ENCODE data around the gene GPR150.

GPR150 gene

DNA sequence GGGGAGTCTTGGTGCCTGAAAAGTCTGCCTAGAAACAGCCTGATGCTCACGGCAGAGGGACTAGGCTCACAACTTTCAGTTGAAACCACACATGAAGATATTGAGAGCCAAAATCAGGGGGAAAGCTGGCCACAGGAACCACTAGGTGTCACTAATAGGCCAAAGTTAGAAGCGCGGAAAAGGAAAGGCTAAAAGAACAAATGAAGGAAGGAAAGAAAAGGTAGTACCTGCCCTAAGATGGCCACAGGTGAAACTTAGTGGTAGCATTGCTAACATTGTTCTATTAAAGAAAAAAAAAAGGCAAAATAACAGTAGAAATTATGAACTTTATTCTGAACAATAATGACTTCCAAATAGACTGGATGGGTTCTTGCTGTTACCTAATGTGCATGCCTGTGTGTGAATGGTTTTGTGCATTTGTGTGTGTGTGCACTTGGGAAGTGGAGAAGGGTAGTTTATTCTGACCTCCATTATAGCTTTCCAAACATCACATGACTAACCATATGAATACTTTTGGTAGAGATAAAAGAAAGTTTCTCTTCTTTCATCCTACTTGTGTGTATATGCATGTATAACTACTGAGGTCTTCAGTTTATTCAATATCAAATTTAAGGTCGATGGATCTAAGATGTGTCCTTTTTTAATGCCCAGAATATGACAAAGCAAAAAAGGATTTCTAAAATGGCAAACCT, 24.6 kb downstream of the GPR150 start (continued):
- TF ChIP-seq HOXD13 (CRISPR knock-in tag; IDR thresholded peaks at IDR 0.05; ENCODE audit: borderline replicate concordance) (no peak), BCL11A (tag by site-specific recombination; IDR thresholded peaks at IDR 0.05; ENCODE audit: low read depth) (no peak), PRDM10 (tag by site-specific recombination; IDR thresholded peaks at IDR 0.05) (no peak), ZNF2 (tag by site-specific recombination; IDR thresholded peaks at IDR 0.05) (0 out of 2 replicates have a peak, but pooled peaks have one; percentile 72), ZNF366 (tag by site-specific recombination; conservative IDR thresholded peaks at IDR 0.05) (peak; percentile 90), ZNF37A (tag by site-specific recombination; IDR thresholded peaks at IDR 0.05) (no peak), PRDM4 (tag by site-specific recombination; IDR thresholded peaks at IDR 0.05) (no peak), ZNF501 (tag by site-specific recombination; IDR thresholded peaks at IDR 0.05) (no peak), KLF7 (tag by site-specific recombination; IDR thresholded peaks at IDR 0.05; ENCODE audit: borderline replicate concordance) (no peak), EGR2 (tag by site-specific recombination; IDR thresholded peaks at IDR 0.05; ENCODE audit: low read depth) (no peak), ZNF223 (tag by site-specific recombination; IDR thresholded peaks at IDR 0.05) (no peak), ELK4 (IDR thresholded peaks at IDR 0.05; ENCODE audit: borderline replicate concordance, low read depth, low read length) (no peak), ZSCAN16 (tag by site-specific recombination; IDR thresholded peaks at IDR 0.05) (no peak), GLIS1 (tag by site-specific recombination; IDR thresholded peaks at IDR 0.05) (no peak), ZNF629 (tag by site-specific recombination; IDR thresholded peaks at IDR 0.05) (no peak), ZNF426 (tag by site-specific recombination; IDR thresholded peaks at IDR 0.05) (no peak), ZNF416 (tag by site-specific recombination; IDR thresholded peaks at IDR 0.05) (no peak), ZNF530 (tag by site-specific recombination; IDR thresholded peaks at IDR 0.05; ENCODE audit: low read depth) (no peak)
- TF ChIP-seq, protein P1, sequence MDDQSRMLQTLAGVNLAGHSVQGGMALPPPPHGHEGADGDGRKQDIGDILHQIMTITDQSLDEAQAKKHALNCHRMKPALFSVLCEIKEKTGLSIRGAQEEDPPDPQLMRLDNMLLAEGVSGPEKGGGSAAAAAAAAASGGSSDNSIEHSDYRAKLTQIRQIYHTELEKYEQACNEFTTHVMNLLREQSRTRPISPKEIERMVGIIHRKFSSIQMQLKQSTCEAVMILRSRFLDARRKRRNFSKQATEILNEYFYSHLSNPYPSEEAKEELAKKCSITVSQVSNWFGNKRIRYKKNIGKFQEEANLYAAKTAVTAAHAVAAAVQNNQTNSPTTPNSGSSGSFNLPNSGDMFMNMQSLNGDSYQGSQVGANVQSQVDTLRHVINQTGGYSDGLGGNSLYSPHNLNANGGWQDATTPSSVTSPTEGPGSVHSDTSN (CRISPR knock-in tag; IDR thresholded peaks at IDR 0.05) = no peak
- TF ChIP-seq, protein P2, sequence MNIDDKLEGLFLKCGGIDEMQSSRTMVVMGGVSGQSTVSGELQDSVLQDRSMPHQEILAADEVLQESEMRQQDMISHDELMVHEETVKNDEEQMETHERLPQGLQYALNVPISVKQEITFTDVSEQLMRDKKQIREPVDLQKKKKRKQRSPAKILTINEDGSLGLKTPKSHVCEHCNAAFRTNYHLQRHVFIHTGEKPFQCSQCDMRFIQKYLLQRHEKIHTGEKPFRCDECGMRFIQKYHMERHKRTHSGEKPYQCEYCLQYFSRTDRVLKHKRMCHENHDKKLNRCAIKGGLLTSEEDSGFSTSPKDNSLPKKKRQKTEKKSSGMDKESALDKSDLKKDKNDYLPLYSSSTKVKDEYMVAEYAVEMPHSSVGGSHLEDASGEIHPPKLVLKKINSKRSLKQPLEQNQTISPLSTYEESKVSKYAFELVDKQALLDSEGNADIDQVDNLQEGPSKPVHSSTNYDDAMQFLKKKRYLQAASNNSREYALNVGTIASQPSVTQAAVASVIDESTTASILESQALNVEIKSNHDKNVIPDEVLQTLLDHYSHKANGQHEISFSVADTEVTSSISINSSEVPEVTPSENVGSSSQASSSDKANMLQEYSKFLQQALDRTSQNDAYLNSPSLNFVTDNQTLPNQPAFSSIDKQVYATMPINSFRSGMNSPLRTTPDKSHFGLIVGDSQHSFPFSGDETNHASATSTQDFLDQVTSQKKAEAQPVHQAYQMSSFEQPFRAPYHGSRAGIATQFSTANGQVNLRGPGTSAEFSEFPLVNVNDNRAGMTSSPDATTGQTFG (tag by site-specific recombination; IDR thresholded peaks at IDR 0.05; ENCODE audit: borderline replicate concordance) = no peak
- TF ChIP-seq, protein P3, sequence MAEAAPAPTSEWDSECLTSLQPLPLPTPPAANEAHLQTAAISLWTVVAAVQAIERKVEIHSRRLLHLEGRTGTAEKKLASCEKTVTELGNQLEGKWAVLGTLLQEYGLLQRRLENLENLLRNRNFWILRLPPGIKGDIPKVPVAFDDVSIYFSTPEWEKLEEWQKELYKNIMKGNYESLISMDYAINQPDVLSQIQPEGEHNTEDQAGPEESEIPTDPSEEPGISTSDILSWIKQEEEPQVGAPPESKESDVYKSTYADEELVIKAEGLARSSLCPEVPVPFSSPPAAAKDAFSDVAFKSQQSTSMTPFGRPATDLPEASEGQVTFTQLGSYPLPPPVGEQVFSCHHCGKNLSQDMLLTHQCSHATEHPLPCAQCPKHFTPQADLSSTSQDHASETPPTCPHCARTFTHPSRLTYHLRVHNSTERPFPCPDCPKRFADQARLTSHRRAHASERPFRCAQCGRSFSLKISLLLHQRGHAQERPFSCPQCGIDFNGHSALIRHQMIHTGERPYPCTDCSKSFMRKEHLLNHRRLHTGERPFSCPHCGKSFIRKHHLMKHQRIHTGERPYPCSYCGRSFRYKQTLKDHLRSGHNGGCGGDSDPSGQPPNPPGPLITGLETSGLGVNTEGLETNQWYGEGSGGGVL (tag by site-specific recombination; IDR thresholded peaks at IDR 0.05) = no peak
- TF ChIP-seq, protein P4, sequence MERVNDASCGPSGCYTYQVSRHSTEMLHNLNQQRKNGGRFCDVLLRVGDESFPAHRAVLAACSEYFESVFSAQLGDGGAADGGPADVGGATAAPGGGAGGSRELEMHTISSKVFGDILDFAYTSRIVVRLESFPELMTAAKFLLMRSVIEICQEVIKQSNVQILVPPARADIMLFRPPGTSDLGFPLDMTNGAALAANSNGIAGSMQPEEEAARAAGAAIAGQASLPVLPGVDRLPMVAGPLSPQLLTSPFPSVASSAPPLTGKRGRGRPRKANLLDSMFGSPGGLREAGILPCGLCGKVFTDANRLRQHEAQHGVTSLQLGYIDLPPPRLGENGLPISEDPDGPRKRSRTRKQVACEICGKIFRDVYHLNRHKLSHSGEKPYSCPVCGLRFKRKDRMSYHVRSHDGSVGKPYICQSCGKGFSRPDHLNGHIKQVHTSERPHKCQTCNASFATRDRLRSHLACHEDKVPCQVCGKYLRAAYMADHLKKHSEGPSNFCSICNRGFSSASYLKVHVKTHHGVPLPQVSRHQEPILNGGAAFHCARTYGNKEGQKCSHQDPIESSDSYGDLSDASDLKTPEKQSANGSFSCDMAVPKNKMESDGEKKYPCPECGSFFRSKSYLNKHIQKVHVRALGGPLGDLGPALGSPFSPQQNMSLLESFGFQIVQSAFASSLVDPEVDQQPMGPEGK (tag by site-specific recombination; IDR thresholded peaks at IDR 0.05) = no peak
- TF ChIP-seq, protein P5, sequence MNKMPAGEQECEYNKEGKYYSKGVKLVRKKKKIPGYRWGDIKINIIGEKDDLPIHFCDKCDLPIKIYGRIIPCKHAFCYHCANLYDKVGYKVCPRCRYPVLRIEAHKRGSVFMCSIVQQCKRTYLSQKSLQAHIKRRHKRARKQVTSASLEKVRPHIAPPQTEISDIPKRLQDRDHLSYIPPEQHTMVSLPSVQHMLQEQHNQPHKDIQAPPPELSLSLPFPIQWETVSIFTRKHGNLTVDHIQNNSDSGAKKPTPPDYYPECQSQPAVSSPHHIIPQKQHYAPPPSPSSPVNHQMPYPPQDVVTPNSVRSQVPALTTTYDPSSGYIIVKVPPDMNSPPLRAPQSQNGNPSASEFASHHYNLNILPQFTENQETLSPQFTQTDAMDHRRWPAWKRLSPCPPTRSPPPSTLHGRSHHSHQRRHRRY (tag by site-specific recombination; IDR thresholded peaks at IDR 0.05) = no peak

All from HEK293 (cell line).